Activated T-cell treated with anti-CD3 and anti-CD28 coated beads for 24 hours (primary cell): ENCODE measurements around the gene CAMK4.
"Not testable (repeated sequence)": the region's sequence is repeated elsewhere in the genome, so short reads cannot be mapped to it uniquely, and the experiment has no call there.

Experiments
- DNase-seq: peaks from one replicate; pipeline ENCODE4 v3.0.0-alpha.2; 2020; ENCODE audit warnings: low read depth

Gene CAMK4

GRCh38 chr5:111257610-111258009 lies 33.4 kb downstream of the CAMK4 start:
- not testable (repeated sequence) for DNase-seq

- DNase-seq, result no peak
Observed at GRCh38 chr5:111259636-111260035, 35.5 kb downstream of the CAMK4 start.

GRCh38 chr5:111261610-111262009 lies 37.4 kb downstream of the CAMK4 start:
- no peak for DNase-seq

- DNase-seq, result no peak
Observed at GRCh38 chr5:111262153-111262552, 38.0 kb downstream of the CAMK4 start.

GRCh38 chr5:111262815-111263214 lies 38.6 kb downstream of the CAMK4 start:
- no peak for DNase-seq

GRCh38 chr5:111266491-111266890 lies 42.3 kb downstream of the CAMK4 start:
- DNase-seq, result no peak

GRCh38 chr5:111268300-111268699 lies 44.1 kb downstream of the CAMK4 start:
- DNase-seq, result no peak

- no peak for DNase-seq
Observed at GRCh38 chr5:111271885-111272284, 47.7 kb downstream of the CAMK4 start.

- no peak for DNase-seq
Observed at GRCh38 chr5:111277061-111277460, 52.9 kb downstream of the CAMK4 start.

GRCh38 chr5:111278858-111279504 lies 54.8 kb downstream of the CAMK4 start:
- DNase-seq, result peak; percentile 83

GRCh38 chr5:111280282-111280951 lies 56.2 kb downstream of the CAMK4 start:
- DNase-seq, result no peak

GRCh38 chr5:111282798-111283197 lies 58.6 kb downstream of the CAMK4 start:
- no peak for DNase-seq

- no peak for DNase-seq
Observed at GRCh38 chr5:111284825-111285224, 60.6 kb downstream of the CAMK4 start.

- no peak for DNase-seq
Observed at GRCh38 chr5:111294551-111294950, 70.4 kb downstream of the CAMK4 start.

GRCh38 chr5:111295649-111296048 lies 71.5 kb downstream of the CAMK4 start:
- no peak for DNase-seq

- DNase-seq, result no peak
Observed at GRCh38 chr5:111296570-111296969, 72.4 kb downstream of the CAMK4 start.

- no peak for DNase-seq
Observed at GRCh38 chr5:111299067-111299481, 74.9 kb downstream of the CAMK4 start.

GRCh38 chr5:111299831-111300432 lies 75.7 kb downstream of the CAMK4 start:
- DNase-seq, result no peak

GRCh38 chr5:111301264-111301663 lies 77.1 kb downstream of the CAMK4 start:
- DNase-seq, result no peak

- not testable (repeated sequence) for DNase-seq
Observed at GRCh38 chr5:111302043-111302442, 77.9 kb downstream of the CAMK4 start.

GRCh38 chr5:111308951-111309350 lies 84.8 kb downstream of the CAMK4 start:
- DNase-seq, result no peak

- no peak for DNase-seq
Observed at GRCh38 chr5:111309384-111309783, 85.2 kb downstream of the CAMK4 start.
